K562 (cell line): ENCODE data around the gene ALKBH7. TPM values are rescaled to one million over a fixed set of nuclear protein-coding genes. Genes with fewer than 3 reads are reported as not detected.

Source experiments
- ATAC-seq: fragments of 200-7000 bp; cut with Tn5 transposase; 3 replicates; pipeline ENCODE4 v1.9.1; 2020; ENCODE audit warnings: moderate library complexity
- Bru-seq: library from RNA; stranded (reverse); fragments of 400-500 nt; gene quantifications from one replicate; lab custom pipeline; 2021; lab: Mats Ljungman, UMichigan
- BruChase-seq, 2 experiments: library from RNA; stranded (reverse); fragments of 400-500 nt; gene quantifications; one replicate each; lab custom pipeline; 2021; lab: Mats Ljungman, UMichigan
- BruUV-seq: library from RNA; stranded (reverse); fragments of 400-500 nt; replicated peaks from 2 replicates; lab custom pipeline; 2021; lab: Mats Ljungman, UMichigan
- CTCF ChIA-PET: fragments of 300-600 bp; formaldehyde crosslinking; extraction: SDS; loops from one replicate; lab custom pipeline; 2021; ENCODE audit warnings: low intra/inter-chr PET ratio; lab: Yijun Ruan, JAX
- POLR2A ChIA-PET: fragments of 300-600, 350-650 bp; sonication (Branson Sonifier 250); formaldehyde crosslinking; extraction: SDS; loops from one replicate; lab custom pipeline; 2021; ENCODE audit warnings: antibody characterized with exemption, inconsistent platforms; lab: Yijun Ruan, JAX
- DNase-seq, 4 experiments: peaks; one replicate each; pipeline versions ENCODE4 v3.0.0 to v3.0.0-alpha.2; 2011 to 2018; ENCODE audit warnings: low spot score in 3 of 4, mixed read lengths in 3 of 4; ENCODE audit errors: extremely low read depth in 1 of 4
- FAIRE-seq: peaks from 2 replicates; lab custom pipeline; 2011; peaks lifted over from hg19 to GRCh38; lab: Jason Lieb, UNC
- H2AFZ ChIP-seq: 2 replicates; pipeline ENCODE4 v1.6.0; 2011; ENCODE audit warnings: low read depth, low read length, control low read depth, inconsistent platforms
- H3K27ac ChIP-seq: fragments of 200-600 bp; 3 replicates; pipeline ENCODE4 v1.8.0; 2011; ENCODE audit warnings: low read depth, mild to moderate bottlenecking, control low read depth, inconsistent platforms, low read length, moderate library complexity, mixed read lengths; ENCODE audit errors: extremely low read depth
- H3K27me3 ChIP-seq, 2 experiments: fragments of 300-600 bp in 1 of 2; 2 replicates in 1 of 2; 3 replicates in 1 of 2; pipeline versions ENCODE4 v1.6.0 to v1.8.0; 2011; ENCODE audit warnings: inconsistent platforms in 2 of 2, low read length in 2 of 2, mild to moderate bottlenecking in 1 of 2, mixed read lengths in 1 of 2, moderate library complexity in 1 of 2; ENCODE audit not compliant: control insufficient read depth in 2 of 2, insufficient read depth in 2 of 2
- H3K36me3 ChIP-seq: fragments of 300-600 bp; 3 replicates; pipeline ENCODE4 v1.8.0; 2011; ENCODE audit warnings: mild to moderate bottlenecking, low read length, inconsistent platforms; ENCODE audit not compliant: control insufficient read depth, insufficient read depth
- H3K4me1 ChIP-seq, 2 experiments: fragments of 200-600 bp in 1 of 2; replicated peaks in 1 of 2; 2 replicates in 1 of 2; 3 replicates in 1 of 2; pipeline versions ENCODE4 v1.5.1 to v1.8.0; 2011; ENCODE audit warnings: inconsistent platforms in 2 of 2, low read length in 2 of 2, mild to moderate bottlenecking in 1 of 2, mixed read lengths in 1 of 2, moderate library complexity in 1 of 2; ENCODE audit not compliant: control insufficient read depth in 2 of 2, insufficient read depth in 2 of 2
- H3K4me2 ChIP-seq: 2 replicates; pipeline ENCODE4 v1.6.1; 2011; ENCODE audit warnings: low read length, control low read depth, inconsistent platforms, mixed read lengths; ENCODE audit not compliant: insufficient read depth
- H3K4me3 ChIP-seq: fragments of 200-600 bp; sonication (generic), shearing (Covaris generic); 2 replicates; pipeline ENCODE4 v1.5.1; 2016; ENCODE audit warnings: control low read depth, inconsistent platforms
- H3K79me2 ChIP-seq: fragments of 200-600 bp; 3 replicates; pipeline ENCODE4 v1.8.0; 2011; ENCODE audit warnings: low read length, inconsistent platforms; ENCODE audit not compliant: control insufficient read depth, insufficient read depth
- H3K9ac ChIP-seq, 2 experiments: 2 replicates each; pipeline versions ENCODE4 v1.6.0 to v1.6.1; 2011; ENCODE audit warnings: low read depth in 2 of 2, low read length in 2 of 2, control low read depth in 1 of 2, inconsistent platforms in 1 of 2, mild to moderate bottlenecking in 1 of 2, mixed read lengths in 1 of 2; ENCODE audit not compliant: insufficient read depth in 1 of 2
- H3K9me1 ChIP-seq: one replicate; pipeline ENCODE4 v1.6.0; 2011; ENCODE audit warnings: inconsistent platforms, mild to moderate bottlenecking, low read length, moderate library complexity; ENCODE audit not compliant: control insufficient read depth, insufficient read depth
- H3K9me3 ChIP-seq: replicated peaks from 2 replicates; pipeline ENCODE4 v1.5.1; 2011; ENCODE audit warnings: low read depth, low read length, inconsistent platforms; ENCODE audit not compliant: control insufficient read depth, insufficient read depth
- H4K20me1 ChIP-seq: replicated peaks from 2 replicates; pipeline ENCODE4 v1.6.1; 2011; ENCODE audit warnings: low read length, inconsistent platforms, mixed read lengths; ENCODE audit not compliant: control insufficient read depth, insufficient read depth
- ASH1L ChIP-seq: fragments of 450-650 bp; IDR thresholded peaks from 2 replicates; pipeline ENCODE4 v1.6.1; 2018; ENCODE audit warnings: borderline replicate concordance, mild to moderate bottlenecking, low read depth; ENCODE audit not compliant: partially characterized antibody
- BHLHE40 ChIP-seq: IDR thresholded peaks from 2 replicates; pipeline ENCODE4 v1.6.1; 2011; ENCODE audit warnings: low read length, improper control_type of control experiment
- ETV1 ChIP-seq: fragments of 450-650 bp; conservative IDR thresholded peaks from 2 replicates; pipeline ENCODE4 v1.6.1; 2016; ENCODE audit warnings: missing genetic modification characterization, control low read depth, low read depth, missing compliant biosample characterization
- KLF6 ChIP-seq: fragments of 250-450 bp; sonication (Bioruptor Pico); IDR thresholded peaks from 2 replicates; pipeline ENCODE4 v1.4.0; 2020; ENCODE audit warnings: mild to moderate bottlenecking, moderate library complexity, borderline replicate concordance
- MTA3 ChIP-seq: fragments of 450-650 bp; formaldehyde crosslinking; IDR thresholded peaks from 2 replicates; pipeline ENCODE4 v1.6.1; 2017; ENCODE audit warnings: mild to moderate bottlenecking, borderline replicate concordance
- MTF1 ChIP-seq: fragments of 250-450 bp; sonication (Bioruptor Pico); IDR thresholded peaks from 2 replicates; pipeline ENCODE4 v1.9.0; 2021; ENCODE audit warnings: moderate library complexity, mild to moderate bottlenecking, inconsistent platforms, borderline replicate concordance
- NEUROD1 ChIP-seq: fragments of 150-350 bp; IDR thresholded peaks from 2 replicates; pipeline ENCODE4 v1.6.1; 2014; ENCODE audit warnings: borderline replicate concordance, low read length, low read depth; ENCODE audit not compliant: partially characterized antibody
- NONO ChIP-seq, 2 experiments: fragments of 200-400 bp in 1 of 2; fragments of 450-650 bp in 1 of 2; formaldehyde crosslinking in 1 of 2; IDR thresholded peaks; 2 replicates each; pipeline ENCODE4 v1.6.1; 2017; ENCODE audit warnings: low read depth in 2 of 2, mild to moderate bottlenecking in 2 of 2, moderate library complexity in 2 of 2, low read length in 1 of 2
- PHF8 ChIP-seq: fragments of 200-600 bp; sonication (generic); IDR thresholded peaks from 2 replicates; pipeline ENCODE4 v1.6.1; 2012; ENCODE audit warnings: mixed run types, mild to moderate bottlenecking, inconsistent platforms, low read length, moderate library complexity, borderline replicate concordance
- RBBP5 ChIP-seq: fragments of 200-600 bp; sonication (generic); IDR thresholded peaks from 2 replicates; pipeline ENCODE4 v1.6.1; 2012; ENCODE audit warnings: borderline replicate concordance, mild to moderate bottlenecking, low read length, control low read depth, inconsistent platforms; ENCODE audit not compliant: insufficient read depth, poor library complexity, severe bottlenecking
- SIN3A ChIP-seq, 2 experiments: fragments of 150-350 bp in 1 of 2; IDR thresholded peaks; 2 replicates each; pipeline ENCODE4 v1.6.1; 2011 to 2016; ENCODE audit warnings: borderline replicate concordance in 2 of 2, low read depth in 2 of 2, low read length in 2 of 2, mild to moderate bottlenecking in 2 of 2, moderate library complexity in 2 of 2; ENCODE audit not compliant: control insufficient read depth in 1 of 2
- SRSF9 ChIP-seq: fragments of 200-400 bp; formaldehyde crosslinking; IDR thresholded peaks from 2 replicates; pipeline ENCODE4 v1.6.1; 2017; ENCODE audit warnings: low read depth, low read length, borderline replicate concordance
- TAF7 ChIP-seq: fragments of 450-650 bp; IDR thresholded peaks from 2 replicates; pipeline ENCODE4 v1.6.1; 2016; ENCODE audit warnings: missing genetic modification characterization, missing compliant biosample characterization
- YY1 ChIP-seq, 3 experiments: IDR thresholded peaks; 2 replicates each; pipeline ENCODE4 v1.6.1; 2011; ENCODE audit warnings: low read length in 2 of 3, mild to moderate bottlenecking in 2 of 3, moderate library complexity in 2 of 3, borderline replicate concordance in 1 of 3, control low read depth in 1 of 3, low read depth in 1 of 3; ENCODE audit not compliant: insufficient read depth in 3 of 3, insufficient replicate concordance in 2 of 3, control insufficient read depth in 1 of 3, insufficient read length in 1 of 3; ENCODE audit errors: extremely low read depth in 1 of 3
- WGBS: fragments of 100-300 bp; shearing (Covaris generic); methylation state at CpG from one replicate; pipeline ENCODE4 v1.1.6; 2016; ENCODE audit warnings: low coverage, mixed read lengths; ENCODE audit not compliant: insufficient coverage; ENCODE audit errors: missing lambda C conversion rate; 5-methylcytosine and 5-hydroxymethylcytosine counted together
- in situ Hi-C: fragments of 300-500 bp; cut with MboI; formaldehyde crosslinking; loops from 4 replicates; pipeline ENCODE4 v1.15.0; 2018; ENCODE audit warnings: inconsistent platforms, mixed read lengths
- intact Hi-C: fragments of 100-400 bp; cut with micrococcal nuclease; formaldehyde crosslinking; loops from 2 replicates; pipeline ENCODE4 v1.14.2; 2022
- long read RNA-seq, 3 experiments: library from polyadenylated mRNA in 2 of 3; library from RNA in 1 of 3; unstranded in 2 of 3; stranded (forward) in 1 of 3; transcript quantifications; one replicate each; pipeline ENCODE4 v2.0.0, GENCODE V29; 2019 to 2022
- polyA minus RNA-seq, 3 experiments: library from RNA; depleted of rRNA, polyadenylated mRNA; stranded (reverse); fragments of >200 nt; gene quantifications; 2 replicates each; pipeline ENCODE4 v1.2.3, GENCODE V29; 2011
- polyA plus RNA-seq, 8 experiments: library from polyadenylated mRNA; depleted of rRNA in 4 of 8; stranded (reverse) in 5 of 8; unstranded in 3 of 8; fragments of >200 nt; fragmentation: Nextera tagmentation in 2 of 8; fragmentation: Illumina TruSeq in 1 of 8; extraction: Ambion mirVana in 2 of 8; extraction: Trizol in 1 of 8; gene quantifications; 2 replicates each; pipeline versions ENCODE4 v1.2.1 to v1.2.3, GENCODE V29; 2011 to 2014; ENCODE audit warnings: inconsistent platforms in 1 of 8, missing spikeins in 1 of 8
- total RNA-seq, 7 experiments: library from RNA; depleted of rRNA in 6 of 7; stranded (reverse); fragments of >200 nt in 6 of 7; fragmentation: Illumina TruSeq in 2 of 7; extraction: Trizol in 2 of 7; gene quantifications; 2 replicates each; pipeline versions ENCODE4 v1.2.1 to v1.2.3, GENCODE V29; 2011 to 2021; ENCODE audit warnings: low replicate concordance in 1 of 7

ALKBH7 gene
- total RNA-seq (2011; cell fraction: chromatin; rRNA removed; ENCODE audit: low replicate concordance), result 1.1 and 3.1 TPM in 2 replicates
- 6.2 and 11.8 TPM in 2 replicates for total RNA-seq (2011; cell fraction: nucleolus; rRNA removed)
- 4.8 and 7.3 TPM in 2 replicates for total RNA-seq (2011; cell fraction: nucleoplasm; rRNA removed)
- 65.7 and 88.6 TPM in 2 replicates for total RNA-seq (2014; rRNA removed)
- total RNA-seq (2014; rRNA removed; fragmentation: Illumina TruSeq; extraction: Trizol), result 2.3 and 4.4 TPM in 2 replicates
- 24.6 and 29.8 TPM in 2 replicates for total RNA-seq (2015; rRNA removed; fragmentation: Illumina TruSeq; extraction: Trizol)
- 94.8 and 110 TPM in 2 replicates for total RNA-seq (2021)
- 17.6 and 35.4 TPM in 2 replicates for polyA plus RNA-seq (2011; rRNA removed)
- 51.4 and 114 TPM in 2 replicates for polyA plus RNA-seq (2011; cell fraction: cytosol; rRNA removed)
- 18.5 and 23.2 TPM in 2 replicates for polyA plus RNA-seq (2011; cell fraction: nucleus; rRNA removed)
- 48.8 and 149 TPM in 2 replicates for polyA plus RNA-seq (2012)
- 9.5 and 24.2 TPM in 2 replicates for polyA plus RNA-seq (2014; fragmentation: Illumina TruSeq; extraction: Trizol)
- polyA plus RNA-seq (2014; fragmentation: Nextera tagmentation; extraction: Ambion mirVana), result 1 to 10 TPM in 1 of 2 experiments, under 1 TPM in 1; 0.69 to 2.8 TPM
- 67.6 and 68.8 TPM in 2 replicates for polyA plus RNA-seq (2014; rRNA removed)
- 2.5 and 2.9 TPM in 2 replicates for polyA minus RNA-seq (2011; rRNA and poly(A)+ RNA removed)
- 11.5 and 20.7 TPM in 2 replicates for polyA minus RNA-seq (2011; cell fraction: cytosol; rRNA and poly(A)+ RNA removed)
- polyA minus RNA-seq (2011; cell fraction: nucleus; rRNA and poly(A)+ RNA removed), result 3.8 and 5.2 TPM in 2 replicates
- Bru-seq, nascent RNA, result percentile 65 among the genes with signal in this experiment
- percentile 59 among the genes with signal in this experiment for BruChase-seq, experiment 1, labeled RNA remaining after a 2-hour chase
- BruChase-seq, experiment 2, labeled RNA remaining after a 6-hour chase, result percentile 67 among the genes with signal in this experiment
- long read RNA-seq, experiment 1, transcript ALKBH7-201 (4 exons, 1,332 nt), result major isoform, 74 of 160 reads
- long read RNA-seq, experiment 1, partial matches to known transcripts, result 64 of 160 reads
- long read RNA-seq, experiment 1, other reads (novel, unspliced or antisense), result 21 of 160 reads
- long read RNA-seq, experiment 2, transcript ALKBH7-201 (4 exons, 1,332 nt), result major isoform, 103 of 118 reads
- long read RNA-seq, experiment 2, partial matches to known transcripts, result 13 of 118 reads
- long read RNA-seq, experiment 2, other reads (novel, unspliced or antisense), result 2 of 118 reads
- long read RNA-seq, experiment 3, transcript ALKBH7-201 (4 exons, 1,332 nt), result major isoform, 71 of 82 reads
- long read RNA-seq, experiment 3, partial matches to known transcripts, result 10 of 82 reads
- long read RNA-seq, experiment 3, other reads (novel, unspliced or antisense), result 1 of 82 reads

GRCh38 chr19:6372594-6373095, at the start of gene ALKBH7:
TSS of gene ALKBH7 (plus strand) at chr19:6372794. CDS start at chr19:6372821, 27 bp downstream.
- Histone ChIP-seq H4K20me1 (no peaks in the 10 kb centered on the region), H3K9ac (peak within 1 kb of the TSS; percentile 78 to 94), H3K4me1 (peaks cover 8 to 62% of the 10 kb centered on the region in 2 experiments), H3K4me3 (peak within 1 kb of the TSS; percentile 99), H3K27me3 (no peaks in the 10 kb centered on the region), H3K27ac (peak within 1 kb of the TSS; percentile 97), H3K9me3 (no peaks in the 10 kb centered on the region), H3K79me2 (peaks cover 7% of the 10 kb centered on the region; the same call in 2 of the 3 replicates), H3K9me1 (no peaks in the 10 kb centered on the region), H3K4me2 (peak within 1 kb of the TSS; percentile 94), H3K36me3 (peaks cover 35% of the 10 kb centered on the region; the same call in 2 of the 3 replicates), H2AFZ (peak within 1 kb of the TSS; percentile 97)
- ChIA-PET POLR2A (interaction anchor here (0.6 to 2.0 kb wide), 19 partner anchors 10 to 1459 kb away, joined by 3 to 29 read pairs (median 3); partner anchors contain the start of genes CLPP, GTF2F1, KHSRP and TNFSF9), CTCF (no interaction called here)
- WGBS, result 1% methylated on average over 46 of the region's 47 CpGs
- FAIRE-seq, result no peak
- peak; percentile 89 to 100 (median 92) for DNase-seq
- intact Hi-C loops (no loop called here), in situ Hi-C loops (no loop called here)
- BruUV-seq, result no TSS peak
- ATAC-seq, result peak; percentile 88
- no peak for TF ChIP-seq MTF1 (CRISPR knock-in tag)
- TF ChIP-seq MTA3, result peak; percentile 89; the same call in 1 of the 2 replicates
- TF ChIP-seq TAF7 (tag), result peak; percentile 80
- peak; percentile 100 for TF ChIP-seq NEUROD1
- TF ChIP-seq PHF8, result peak; percentile 87; the same call in 1 of the 2 replicates
- peak; percentile 41 to 85 (median 67) for TF ChIP-seq YY1 (IDR thresholded peaks at IDR 0.05; ENCODE audit: borderline replicate concordance in 1 of 3, control insufficient read depth in 1 of 3, extremely low read depth in 1 of 3, insufficient read depth in 3 of 3, insufficient read length in 1 of 3, insufficient replicate concordance in 2 of 3, low read depth in 1 of 3, low read length in 2 of 3)
- peak; percentile 51 for TF ChIP-seq BHLHE40
- TF ChIP-seq SRSF9, result no peak
- peak in 1 of 2 experiments; percentile 72; a peak in 2 of 4 replicates for TF ChIP-seq SIN3A (IDR thresholded peaks at IDR 0.05; ENCODE audit: borderline replicate concordance in 2 of 2, control insufficient read depth in 1 of 2, low read depth in 2 of 2, low read length in 2 of 2)
- peak in 1 of 2 experiments; percentile 60; a peak in 1 of 4 replicates for TF ChIP-seq NONO (IDR thresholded peaks at IDR 0.05; ENCODE audit: low read depth in 2 of 2, low read length in 1 of 2)
- no peak for TF ChIP-seq ETV1
- TF ChIP-seq RBBP5, result peak; percentile 79
- no peak for TF ChIP-seq KLF6 (CRISPR knock-in tag)
- TF ChIP-seq ASH1L, result peak; percentile 100
